SIG-M5 (cell line): ENCODE measurements around the gene CCDC183.
"Not testable (repeated sequence)": the region's sequence is repeated elsewhere in the genome, so short reads cannot be mapped to it uniquely, and the experiment has no call there.

ENCODE experiments used
- DNase-seq: peaks from one replicate; lab custom pipeline; 2025; lab: John Stamatoyannopoulos, UW

Gene CCDC183

GRCh38 chr9:136802321-136802720 lies 6.2 kb downstream of the CCDC183 start:
- DNase-seq: no peak

- not testable (repeated sequence) for DNase-seq
These were observed 6.9 kb downstream of the CCDC183 start for GRCh38 chr9:136803009-136803550.

- DNase-seq: no peak
These were observed 7.7 kb downstream of the CCDC183 start for GRCh38 chr9:136803551-136804508.

GRCh38 chr9:136804509-136805206 lies 8.5 kb downstream of the CCDC183 start:
- no peak for DNase-seq

GRCh38 chr9:136805207-136805740 lies 9.1 kb downstream of the CCDC183 start:
- no peak for DNase-seq

GRCh38 chr9:136806067-136806466 lies 9.9 kb downstream of the CCDC183 start:
- no peak for DNase-seq

GRCh38 chr9:136806631-136807201 lies 10.6 kb downstream of the CCDC183 start:
- no peak for DNase-seq

- DNase-seq: no peak
These were observed 11.3 kb downstream of the CCDC183 start, which contains the start of gene RABL6 for GRCh38 chr9:136807281-136808074. TSS of gene RABL6 (plus strand) at chr9:136807948. CDS start at chr9:136808197, 249 bp downstream.

GRCh38 chr9:136808075-136808805 lies 12.1 kb downstream of the CCDC183 start:
- DNase-seq: no peak

GRCh38 chr9:136808806-136809158 lies 12.6 kb downstream of the CCDC183 start:
- no peak for DNase-seq

GRCh38 chr9:136814725-136815421 lies 18.7 kb downstream of the CCDC183 start:
- DNase-seq: no peak

GRCh38 chr9:136815422-136815782 lies 19.3 kb downstream of the CCDC183 start:
- no peak for DNase-seq

GRCh38 chr9:136820971-136821825 lies 25.1 kb downstream of the CCDC183 start:
- DNase-seq: no peak

- no peak for DNase-seq
These were observed 25.8 kb downstream of the CCDC183 start for GRCh38 chr9:136821826-136822544.

- DNase-seq: no peak
These were observed 27.3 kb downstream of the CCDC183 start for GRCh38 chr9:136823136-136824046.

- DNase-seq: no peak
These were observed 28.5 kb downstream of the CCDC183 start for GRCh38 chr9:136824496-136825225.
